ENCODE measurements around the gene SORBS2. TPM values are rescaled to one million over a fixed set of nuclear protein-coding genes. Genes with fewer than 3 reads are reported as not detected.

SORBS2 gene
- total and polyA plus RNA-seq, 2 donors (not counting 3 experiments of a cell fraction or from before 2014, with no cell fraction given), result 69.8 to 82.5 TPM

DNA sequence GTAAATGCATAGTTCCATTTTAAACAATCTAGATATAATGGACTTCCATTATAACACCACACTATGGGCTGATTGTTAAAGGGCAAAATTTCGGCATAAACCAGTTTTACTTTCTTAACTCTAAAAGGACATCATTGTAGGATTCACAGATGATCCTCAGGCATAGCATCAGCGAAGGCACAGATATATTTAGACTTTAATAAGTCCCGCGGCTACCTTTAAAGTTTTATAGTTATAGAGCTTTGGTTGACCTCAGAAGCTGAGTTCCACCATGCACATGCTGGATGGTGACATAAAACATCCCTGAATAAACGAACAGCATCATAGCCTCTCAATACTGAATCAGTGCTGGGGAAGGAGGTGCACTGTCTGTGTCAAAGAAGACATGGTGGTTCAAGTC lies 151.7 kb downstream of the SORBS2 start:
- TF ChIP-seq FOS (IDR thresholded peaks at IDR 0.05; ENCODE audit: borderline replicate concordance, insufficient read depth, low read length), result no peak
- TF ChIP-seq, protein P1, sequence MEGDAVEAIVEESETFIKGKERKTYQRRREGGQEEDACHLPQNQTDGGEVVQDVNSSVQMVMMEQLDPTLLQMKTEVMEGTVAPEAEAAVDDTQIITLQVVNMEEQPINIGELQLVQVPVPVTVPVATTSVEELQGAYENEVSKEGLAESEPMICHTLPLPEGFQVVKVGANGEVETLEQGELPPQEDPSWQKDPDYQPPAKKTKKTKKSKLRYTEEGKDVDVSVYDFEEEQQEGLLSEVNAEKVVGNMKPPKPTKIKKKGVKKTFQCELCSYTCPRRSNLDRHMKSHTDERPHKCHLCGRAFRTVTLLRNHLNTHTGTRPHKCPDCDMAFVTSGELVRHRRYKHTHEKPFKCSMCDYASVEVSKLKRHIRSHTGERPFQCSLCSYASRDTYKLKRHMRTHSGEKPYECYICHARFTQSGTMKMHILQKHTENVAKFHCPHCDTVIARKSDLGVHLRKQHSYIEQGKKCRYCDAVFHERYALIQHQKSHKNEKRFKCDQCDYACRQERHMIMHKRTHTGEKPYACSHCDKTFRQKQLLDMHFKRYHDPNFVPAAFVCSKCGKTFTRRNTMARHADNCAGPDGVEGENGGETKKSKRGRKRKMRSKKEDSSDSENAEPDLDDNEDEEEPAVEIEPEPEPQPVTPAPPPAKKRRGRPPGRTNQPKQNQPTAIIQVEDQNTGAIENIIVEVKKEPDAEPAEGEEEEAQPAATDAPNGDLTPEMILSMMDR (IDR thresholded peaks at IDR 0.05; ENCODE audit: extremely low read depth in 1 of 2, insufficient read depth in 1 of 2, low read depth in 1 of 2, low read length in 2 of 2), result no peak
- TF ChIP-seq POLR2AphosphoS5 (IDR thresholded peaks at IDR 0.05; ENCODE audit: insufficient read depth, low read depth, low read length), result no peak
- no peak for TF ChIP-seq MYC (IDR thresholded peaks at IDR 0.05; ENCODE audit: low read depth, low read length)
- TF ChIP-seq JUN (IDR thresholded peaks at IDR 0.05; ENCODE audit: borderline replicate concordance, insufficient read depth, insufficient read length, low read depth), result no peak
- TF ChIP-seq GATA2 (IDR thresholded peaks at IDR 0.05; ENCODE audit: insufficient read depth, insufficient read length, low read depth, low read length), result no peak
- no peak for TF ChIP-seq POLR2A (IDR thresholded peaks at IDR 0.05; ENCODE audit: low read depth, low read length)
- TF ChIP-seq, protein P2, sequence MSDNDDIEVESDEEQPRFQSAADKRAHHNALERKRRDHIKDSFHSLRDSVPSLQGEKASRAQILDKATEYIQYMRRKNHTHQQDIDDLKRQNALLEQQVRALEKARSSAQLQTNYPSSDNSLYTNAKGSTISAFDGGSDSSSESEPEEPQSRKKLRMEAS (IDR thresholded peaks at IDR 0.05; ENCODE audit: insufficient read depth, insufficient read length), result no peak
- no peak for TF ChIP-seq EZH2 (IDR thresholded peaks at IDR 0.05; ENCODE audit: borderline replicate concordance, low read depth, low read length, severe bottlenecking)
- dilution Hi-C loops (cut with MboI; ENCODE audit: extremely low pct_ligation_motif_present, low sequenced_read_pairs) (loop anchor here (10.0 kb wide), 1 partner anchor 284 kb away; no protein-coding TSS in a partner anchor), intact Hi-C loops (cut with micrococcal nuclease) (no loop called here)
- no peaks in the 10 kb centered on the region for H3K79me2 ChIP-seq (ENCODE audit: control insufficient read depth, insufficient read depth, low read length)
- no peak overlapping the region for H3K9ac ChIP-seq (replicated peaks; ENCODE audit: extremely low read depth, insufficient read depth, low read length)
- H3K36me3 ChIP-seq (ENCODE audit: control insufficient read depth in 2 of 2, extremely low read depth in 1 of 2, insufficient read depth in 2 of 2, low read length in 2 of 2), result peaks cover under 1 to 11% of the 10 kb centered on the region in 2 experiments
- no peaks in the 10 kb centered on the region for H3K9me1 ChIP-seq (replicated peaks; ENCODE audit: control insufficient read depth, extremely low read depth, insufficient read depth, low read length)
- H4K20me1 ChIP-seq (replicated peaks; ENCODE audit: control insufficient read depth, extremely low read depth, insufficient read depth, low read length), result no peaks in the 10 kb centered on the region
- H3K27me3 ChIP-seq (ENCODE audit: control insufficient read depth in 2 of 2, insufficient read depth in 2 of 2, low read length in 2 of 2), result no peaks in the 10 kb centered on the region
- BruUV-seq (replicated peaks), result no TSS peak
- H3K4me1 ChIP-seq (ENCODE audit: control insufficient read depth, extremely low read depth, insufficient read depth, low read length), result peaks cover 4% of the 10 kb centered on the region
- ChIA-PET POLR2A (no interaction called here), CTCF (interaction anchor here (4.8 kb wide), 1 partner anchor 361 kb away, joined by 59 read pairs; no protein-coding TSS in a partner anchor)
- DNase-seq (ENCODE audit: low read depth, low spot score) (no peak), FAIRE-seq (no peak)
- H2AFZ ChIP-seq (ENCODE audit: low read depth, low read length), result no peak overlapping the region
- no peak overlapping the region for H3K4me2 ChIP-seq (ENCODE audit: insufficient read depth, low read length)
- no peak overlapping the region for H3K27ac ChIP-seq (ENCODE audit: insufficient read depth, low read depth, low read length)
- H3K4me3 ChIP-seq (replicated peaks in 1 of 3; ENCODE audit: insufficient read depth in 1 of 3, low read depth in 1 of 3, low read length in 3 of 3), result no peak overlapping the region
- no peaks in the 10 kb centered on the region for H3K9me3 ChIP-seq (replicated peaks; ENCODE audit: control insufficient read depth, insufficient read depth, low read length)

Measured in endothelial cell of umbilical vein (primary cell).